IPS-15b (cell line): ENCODE data around the gene ZBTB2.
"Not testable (repeated sequence)": the region's sequence is repeated elsewhere in the genome, so short reads cannot be mapped to it uniquely, and the experiment has no call there.

Experiments used
- H3K27me3 ChIP-seq: one replicate; pipeline ENCODE4 v1.6.1; 2013; ENCODE audit warnings: low read length; ENCODE audit not compliant: control insufficient read depth, insufficient read depth
- H3K36me3 ChIP-seq: one replicate; pipeline ENCODE4 v1.6.1; 2013; ENCODE audit warnings: low read length; ENCODE audit not compliant: control insufficient read depth, insufficient read depth
- H3K4me1 ChIP-seq: one replicate; pipeline ENCODE4 v1.6.1; 2013; ENCODE audit warnings: mild to moderate bottlenecking, low read length; ENCODE audit not compliant: control insufficient read depth, insufficient read depth
- H3K4me3 ChIP-seq: one replicate; pipeline ENCODE4 v1.5.1; 2013; ENCODE audit warnings: low read depth, low read length
- H3K9ac ChIP-seq: one replicate; pipeline ENCODE4 v1.6.1; 2013; ENCODE audit warnings: low read depth, mild to moderate bottlenecking, low read length
- H3K9me3 ChIP-seq: one replicate; pipeline ENCODE4 v1.6.1; 2013; ENCODE audit warnings: mild to moderate bottlenecking, low read length; ENCODE audit not compliant: control insufficient read depth, insufficient read depth

The ZBTB2 gene

DNA sequence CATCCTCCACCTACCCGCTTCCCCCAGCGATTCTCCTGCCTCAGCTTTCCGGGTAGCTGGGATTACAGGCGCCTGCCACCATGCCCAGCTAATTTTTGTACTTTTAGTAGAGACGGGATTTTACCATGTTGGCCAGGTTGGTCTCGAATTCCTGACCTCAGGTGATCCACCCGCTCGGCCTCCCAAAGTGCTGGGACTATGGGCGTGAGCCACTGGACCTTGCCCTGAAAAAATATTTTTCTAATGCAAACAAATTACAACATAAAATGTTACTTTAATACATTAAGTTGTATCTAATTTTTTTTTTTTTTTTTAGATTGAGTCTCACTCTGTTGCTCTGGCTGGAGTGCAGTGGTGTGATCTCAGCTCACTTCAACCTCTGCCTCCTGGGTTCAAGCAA, 8.7 kb downstream of the ZBTB2 start:
- H3K9me3 ChIP-seq, H3K9ac ChIP-seq, H3K4me1 ChIP-seq, H3K27me3 ChIP-seq, H3K36me3 ChIP-seq, H3K4me3 ChIP-seq: not testable (repeated sequence)

DNA sequence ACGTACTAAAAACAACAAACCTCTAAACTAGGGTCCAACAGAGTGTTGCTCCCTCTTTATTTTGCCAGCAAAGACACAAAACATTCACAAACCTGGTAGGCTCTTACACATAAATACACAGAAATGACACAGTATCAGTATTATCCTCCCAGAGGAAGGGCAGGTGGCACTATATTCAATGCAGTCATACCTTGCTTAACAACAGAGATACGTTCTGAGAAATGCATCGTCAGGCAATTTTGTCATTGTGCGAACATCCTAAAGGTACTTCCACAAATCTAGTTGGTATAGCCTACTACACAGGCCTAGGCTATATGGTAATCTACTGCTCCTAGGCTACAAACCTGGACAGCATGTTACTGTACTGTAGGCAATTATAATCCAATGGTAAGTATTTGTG, 9.6 kb downstream of the ZBTB2 start:
- H3K9ac ChIP-seq = no peak overlapping the region
- H3K4me1 ChIP-seq = peaks cover 4% of the 10 kb centered on the region
- H3K27me3 ChIP-seq = no peaks in the 10 kb centered on the region
- no peaks in the 10 kb centered on the region for H3K9me3 ChIP-seq
- no peak overlapping the region for H3K4me3 ChIP-seq
- no peaks in the 10 kb centered on the region for H3K36me3 ChIP-seq

DNA sequence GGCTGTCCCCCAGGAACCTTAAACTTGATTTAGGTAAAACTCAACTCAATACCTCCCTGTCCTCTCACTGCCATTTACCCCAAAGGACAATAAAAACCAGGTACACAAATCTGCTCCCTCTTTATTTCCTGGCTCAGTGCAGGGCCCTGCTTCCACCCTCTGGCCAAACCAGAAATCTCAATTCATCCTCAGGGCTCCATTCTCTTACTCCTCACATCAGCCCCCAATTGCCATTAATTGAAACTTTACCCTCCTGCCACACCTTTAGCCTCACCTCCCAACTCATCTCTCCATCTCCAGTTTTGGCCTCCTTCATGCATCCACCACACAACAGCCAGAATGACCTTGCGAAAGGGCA, 10.5 kb downstream of the ZBTB2 start:
- no peak overlapping the region for H3K9ac ChIP-seq

DNA sequence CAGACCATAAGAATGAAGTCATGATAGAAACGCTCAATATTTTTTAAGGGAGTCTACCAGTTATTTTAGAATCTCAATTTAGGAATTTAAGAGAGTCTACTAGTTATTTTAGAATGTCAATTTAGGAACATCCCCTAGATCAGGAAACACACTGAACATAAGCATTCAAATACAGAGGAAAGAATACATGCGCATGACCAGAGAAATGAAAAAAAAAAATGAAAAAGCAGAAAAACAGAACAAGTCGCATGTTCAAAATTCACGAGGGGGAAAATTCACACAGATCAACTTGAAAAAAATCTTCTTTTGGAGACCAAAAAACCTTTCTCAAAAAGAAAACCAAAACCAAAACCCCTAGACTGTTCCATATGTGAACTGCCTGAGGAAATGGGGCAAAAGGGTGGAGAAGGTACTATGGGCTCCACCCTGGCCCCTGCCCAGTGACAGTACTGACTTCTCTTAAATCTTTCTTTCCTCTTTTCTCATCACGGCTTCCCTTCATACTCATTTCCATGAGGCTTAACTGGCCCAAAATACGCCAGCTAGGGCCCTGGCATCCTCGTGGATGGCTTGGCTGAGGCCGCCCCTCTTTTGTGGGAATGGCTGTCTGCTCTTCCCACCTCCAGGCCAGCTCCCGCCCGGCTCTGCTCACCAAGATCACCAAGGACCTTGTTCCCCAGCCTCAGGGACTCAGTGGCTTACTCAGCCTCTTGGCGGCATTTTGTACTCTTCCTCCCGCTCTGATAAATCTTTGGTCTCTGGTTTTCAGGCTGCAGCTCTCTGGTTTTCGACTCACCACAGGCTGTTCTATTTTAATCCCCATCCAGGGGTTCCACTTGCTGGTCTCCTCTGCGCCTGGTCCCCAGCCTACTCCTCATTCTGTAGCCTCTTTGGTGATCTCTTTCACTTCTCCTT, 11.2 kb downstream of the ZBTB2 start:
- peaks cover 4% of the 10 kb centered on the region for H3K4me1 ChIP-seq
- H3K27me3 ChIP-seq = no peaks in the 10 kb centered on the region
- no peak overlapping the region for H3K9ac ChIP-seq
- H3K36me3 ChIP-seq = no peaks in the 10 kb centered on the region
- H3K9me3 ChIP-seq = no peaks in the 10 kb centered on the region
- no peak overlapping the region for H3K4me3 ChIP-seq

More for the DNA sequence above, 10.5 kb downstream of the ZBTB2 start:
- Histone ChIP-seq H3K27me3 (no peaks in the 10 kb centered on the region), H3K4me1 (peaks cover 4% of the 10 kb centered on the region), H3K36me3 (no peaks in the 10 kb centered on the region), H3K4me3 (no peak overlapping the region), H3K9me3 (no peaks in the 10 kb centered on the region)

DNA sequence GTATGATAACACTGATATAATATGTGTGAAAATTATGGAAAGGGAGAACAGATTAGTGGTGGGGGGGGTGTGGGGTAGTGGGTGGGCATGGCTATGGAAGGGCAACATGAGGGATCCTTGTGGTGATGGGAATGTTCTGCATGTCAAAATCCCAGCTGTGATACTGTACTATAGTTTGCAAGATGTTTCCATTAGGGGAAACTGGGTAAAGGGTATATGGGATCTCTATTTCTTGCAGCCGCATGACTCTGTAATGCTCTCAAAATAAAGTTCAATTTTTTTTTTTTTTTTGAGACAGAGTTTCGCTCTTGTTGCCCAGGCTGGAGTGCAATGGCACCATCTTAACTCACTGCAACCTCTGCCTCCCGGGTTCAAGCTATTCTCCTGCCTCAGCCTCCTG, 14.3 kb downstream of the ZBTB2 start:
- Histone ChIP-seq H3K9me3 (no peaks in the 10 kb centered on the region), H3K9ac (no peak overlapping the region), H3K4me3 (no peak overlapping the region), H3K36me3 (peaks cover 2% of the 10 kb centered on the region), H3K27me3 (no peaks in the 10 kb centered on the region), H3K4me1 (peaks cover 11% of the 10 kb centered on the region)

DNA sequence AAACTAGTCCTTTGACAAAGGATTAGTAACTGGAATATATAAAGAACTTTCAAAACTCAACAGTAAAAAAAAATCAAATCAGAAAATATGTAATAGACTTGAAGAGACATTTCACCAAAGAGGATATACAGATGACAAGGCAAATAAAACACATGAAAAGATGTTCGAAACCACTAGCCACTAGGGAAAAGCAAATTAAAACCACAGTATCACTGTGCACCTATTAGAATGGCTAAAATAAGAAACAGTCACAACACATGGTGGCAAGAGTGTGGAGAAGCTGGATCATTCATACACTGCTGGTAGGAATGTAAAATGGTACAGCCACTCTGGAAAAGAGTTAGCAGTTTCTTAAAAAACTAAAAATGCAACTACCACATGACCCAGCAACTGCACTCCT, 14.9 kb downstream of the ZBTB2 start:
- Histone ChIP-seq H3K36me3 (peaks cover 5% of the 10 kb centered on the region), H3K9ac (no peak overlapping the region), H3K9me3 (no peaks in the 10 kb centered on the region), H3K4me3 (no peak overlapping the region), H3K4me1 (peaks cover 14% of the 10 kb centered on the region), H3K27me3 (no peaks in the 10 kb centered on the region)

DNA sequence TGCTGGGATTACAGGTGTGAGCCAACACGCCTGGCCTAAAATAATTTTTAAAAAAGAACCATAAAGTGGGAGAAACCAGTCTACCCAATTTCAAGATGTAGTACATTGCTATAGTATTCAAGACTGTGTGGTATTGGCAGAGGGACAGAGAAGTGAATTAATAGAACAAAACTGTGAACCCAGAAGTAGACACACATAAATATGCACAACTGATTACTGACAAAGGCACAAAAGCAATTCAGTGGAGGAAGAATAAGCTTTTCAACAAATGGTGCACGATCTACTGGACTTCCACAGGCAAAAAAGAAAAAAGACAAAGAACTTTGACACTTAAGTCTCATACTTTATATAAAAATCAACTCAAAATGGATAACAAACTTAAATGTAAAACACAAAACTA, 15.5 kb downstream of the ZBTB2 start:
- Histone ChIP-seq H3K4me3 (no peak overlapping the region), H3K36me3 (peaks cover 8% of the 10 kb centered on the region), H3K9me3 (no peaks in the 10 kb centered on the region), H3K27me3 (no peaks in the 10 kb centered on the region), H3K9ac (no peak overlapping the region), H3K4me1 (peaks cover 12% of the 10 kb centered on the region)

DNA sequence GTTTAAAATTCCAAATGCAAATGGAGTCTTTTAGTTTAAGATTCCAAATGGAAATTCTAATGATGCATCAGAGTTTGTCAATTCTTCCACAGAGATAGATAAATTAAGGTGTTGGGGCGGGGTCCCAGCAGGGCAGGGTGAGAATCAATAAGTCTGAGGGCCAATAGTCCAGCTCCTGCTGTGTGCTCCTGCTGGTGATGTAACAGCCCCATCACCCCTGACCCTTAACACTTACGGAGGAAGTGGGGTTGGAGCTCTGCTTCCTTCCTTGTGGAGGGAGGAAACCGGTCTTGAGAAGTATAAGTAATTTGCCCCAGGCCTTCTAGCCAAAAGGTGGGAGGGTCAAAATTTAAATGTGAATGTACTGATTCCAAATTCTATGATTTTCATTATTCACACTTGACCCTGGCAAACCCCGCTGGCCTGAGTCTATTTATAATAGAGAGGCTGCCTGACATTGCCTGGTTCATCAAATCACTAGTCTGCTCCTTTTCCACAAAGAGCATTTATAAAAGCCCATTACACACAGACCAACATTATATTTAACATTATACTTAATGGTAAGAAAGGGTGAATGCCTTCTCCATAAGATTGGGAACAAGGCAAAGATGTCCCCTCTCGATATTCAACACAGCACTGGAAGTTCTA, 17.2 kb downstream of the ZBTB2 start:
- H3K4me1 ChIP-seq = peaks cover 9% of the 10 kb centered on the region
- H3K9me3 ChIP-seq = no peaks in the 10 kb centered on the region
- no peak overlapping the region for H3K4me3 ChIP-seq
- peaks cover 13% of the 10 kb centered on the region for H3K36me3 ChIP-seq
- H3K27me3 ChIP-seq = no peaks in the 10 kb centered on the region
- H3K9ac ChIP-seq = no peak overlapping the region

DNA sequence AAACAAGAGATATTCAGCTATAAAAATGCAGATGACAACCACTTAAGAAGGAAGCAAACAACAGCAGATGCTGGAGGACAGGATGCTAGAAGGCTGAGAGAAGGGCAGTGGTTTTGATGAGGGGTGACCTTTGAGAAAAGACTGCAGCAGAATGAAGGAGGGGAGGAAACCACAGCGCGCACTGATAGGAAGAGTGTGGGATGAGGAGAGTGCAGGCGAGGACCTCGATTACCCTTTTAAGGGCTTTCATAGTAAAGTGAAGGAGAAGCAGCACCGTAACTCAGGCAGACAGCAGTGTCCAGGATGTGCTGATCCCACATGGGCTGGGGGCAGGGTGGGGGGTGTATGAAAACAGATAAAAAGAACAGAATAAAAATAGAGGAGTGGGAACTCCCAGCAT, 19.2 kb downstream of the ZBTB2 start:
- H3K4me1 ChIP-seq = peaks cover 9% of the 10 kb centered on the region
- H3K36me3 ChIP-seq = peaks cover 13% of the 10 kb centered on the region
- H3K9ac ChIP-seq = no peak overlapping the region
- H3K4me3 ChIP-seq = no peak overlapping the region
- no peaks in the 10 kb centered on the region for H3K9me3 ChIP-seq
- no peaks in the 10 kb centered on the region for H3K27me3 ChIP-seq

DNA sequence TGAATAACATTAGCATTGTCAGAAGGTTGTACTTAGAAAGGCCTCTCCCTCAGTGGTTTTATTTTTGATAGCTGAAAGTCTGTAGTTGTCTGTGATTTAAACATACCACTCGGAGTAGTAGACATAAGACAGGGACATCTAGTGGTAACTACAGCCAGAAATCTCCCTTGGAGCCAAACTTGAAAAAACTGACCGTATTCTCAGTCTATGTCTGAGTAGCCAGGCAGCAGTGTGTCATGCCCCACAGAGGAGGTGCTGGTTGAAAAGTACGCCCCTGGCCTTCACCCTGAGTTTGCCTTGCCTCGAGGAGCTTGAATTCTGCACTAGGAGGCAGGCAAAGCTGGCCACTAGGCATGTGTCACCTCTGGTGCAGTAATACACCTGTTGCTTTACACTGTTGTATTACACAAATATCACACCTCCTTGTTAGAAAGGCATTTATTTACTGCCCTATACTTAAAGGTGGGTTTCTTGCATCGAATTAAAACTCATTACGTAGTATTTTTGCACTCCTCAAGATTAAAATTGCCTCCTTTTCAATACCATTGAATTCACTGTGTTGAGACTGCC, 20.8 kb downstream of the ZBTB2 start:
- H3K27me3 ChIP-seq = no peaks in the 10 kb centered on the region
- H3K36me3 ChIP-seq = peaks cover 19% of the 10 kb centered on the region
- H3K9me3 ChIP-seq = no peaks in the 10 kb centered on the region
- H3K4me1 ChIP-seq = peaks cover 9% of the 10 kb centered on the region
- H3K9ac ChIP-seq = no peak overlapping the region
- no peak overlapping the region for H3K4me3 ChIP-seq

DNA sequence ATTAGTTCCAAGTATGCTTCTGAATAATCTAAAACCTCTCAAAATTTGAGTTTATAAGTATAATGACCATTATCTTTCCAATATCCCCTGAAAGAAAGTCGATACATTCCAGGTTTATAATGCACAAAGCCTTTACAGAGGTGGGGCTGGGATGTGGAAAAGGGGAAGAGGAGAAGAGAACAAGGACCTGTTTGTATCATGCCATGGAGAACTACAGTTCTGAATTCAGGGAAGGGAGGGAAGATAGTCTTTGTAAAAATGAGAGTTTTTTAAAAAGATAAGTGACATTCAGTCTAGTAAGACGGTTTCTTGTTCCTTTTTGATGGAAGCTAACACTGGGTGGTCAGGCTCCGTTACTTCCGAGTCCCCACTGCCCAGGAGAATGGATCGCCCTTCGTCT, 26.1 kb downstream of the ZBTB2 start:
- Histone ChIP-seq H3K36me3 (peaks cover 12% of the 10 kb centered on the region), H3K4me1 (no peaks in the 10 kb centered on the region), H3K9ac (no peak overlapping the region), H3K9me3 (no peaks in the 10 kb centered on the region), H3K4me3 (no peak overlapping the region), H3K27me3 (no peaks in the 10 kb centered on the region)

DNA sequence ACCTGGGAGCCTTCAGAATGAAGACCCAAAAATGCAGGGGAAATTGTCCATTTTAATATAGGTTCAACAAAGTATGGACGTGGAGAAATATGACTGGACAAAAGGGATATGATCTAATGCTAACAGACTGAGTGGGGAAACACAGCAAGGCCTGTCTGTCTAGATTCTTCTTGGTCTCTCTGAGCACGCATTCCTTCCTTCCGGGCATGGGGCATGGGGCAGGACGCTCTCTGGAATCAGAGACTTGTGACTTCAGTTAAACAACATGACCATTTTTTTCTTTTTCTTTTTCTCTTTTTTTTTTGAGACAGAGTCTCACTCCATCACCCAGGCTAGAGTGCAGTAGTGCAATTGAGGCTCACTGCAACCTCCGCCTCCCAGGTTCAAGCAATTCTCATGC, 31.9 kb downstream of the ZBTB2 start:
- Histone ChIP-seq H3K36me3 (no peaks in the 10 kb centered on the region), H3K4me1 (no peaks in the 10 kb centered on the region), H3K4me3 (no peak overlapping the region), H3K9ac (no peak overlapping the region), H3K9me3 (no peaks in the 10 kb centered on the region), H3K27me3 (no peaks in the 10 kb centered on the region)
